ENCODE measurements around the gene PRAME.
"Not testable (repeated sequence)": the region's sequence is repeated elsewhere in the genome, so short reads cannot be mapped to it uniquely, and the experiment has no call there.

The PRAME gene

DNA sequence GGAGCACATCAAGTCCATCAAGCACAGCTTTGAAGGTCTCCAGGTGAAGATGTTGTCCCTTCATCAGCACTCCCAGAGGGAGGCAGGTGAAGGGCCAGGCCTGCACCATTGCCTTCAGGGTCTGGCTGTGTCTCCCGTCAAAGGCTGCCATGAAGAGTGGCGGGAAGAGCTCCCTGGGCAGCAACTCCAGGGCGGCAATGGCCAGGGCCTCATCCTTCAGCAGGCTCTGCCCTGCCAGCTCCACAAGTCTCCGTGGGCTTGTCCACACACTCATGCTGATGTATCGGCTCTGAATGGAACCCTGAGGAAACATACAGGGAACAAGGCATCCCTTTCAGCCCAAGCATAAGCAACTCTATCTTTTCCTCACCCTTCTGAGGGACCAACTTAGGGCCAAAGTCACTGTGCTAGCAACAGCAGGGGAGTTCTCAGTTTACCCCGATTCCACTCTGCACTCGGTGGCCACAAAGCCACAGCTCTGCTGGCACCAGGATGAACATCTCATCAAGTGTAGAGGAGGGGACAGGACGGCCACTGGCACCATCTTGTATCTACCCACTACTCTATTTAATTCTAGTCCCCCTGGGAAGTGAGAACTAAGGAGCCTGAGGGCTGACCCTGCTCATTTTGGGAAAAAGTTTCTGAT lies 8.2 kb downstream of the PRAME start:
- no peak for DNase-seq

DNA sequence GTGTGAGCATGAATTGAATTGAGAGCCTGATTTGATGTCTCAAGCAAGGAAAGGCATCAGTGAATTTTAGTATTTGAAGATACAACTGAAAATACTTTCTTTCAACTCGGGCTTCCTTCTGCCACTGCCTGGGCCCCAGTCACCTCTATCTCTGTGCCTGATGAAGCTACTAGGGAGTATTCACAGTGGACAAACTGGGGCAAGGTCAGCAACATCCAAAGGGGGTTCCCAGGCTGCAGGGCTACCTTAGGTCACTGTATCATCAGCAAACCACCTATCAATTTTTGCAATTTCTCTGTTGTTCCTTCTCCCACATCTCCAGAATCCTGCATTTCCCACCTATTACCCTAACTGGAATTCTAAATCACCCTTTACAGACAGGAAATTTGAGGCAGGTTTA lies 10.2 kb downstream of the PRAME start:
- no peak for DNase-seq

DNA sequence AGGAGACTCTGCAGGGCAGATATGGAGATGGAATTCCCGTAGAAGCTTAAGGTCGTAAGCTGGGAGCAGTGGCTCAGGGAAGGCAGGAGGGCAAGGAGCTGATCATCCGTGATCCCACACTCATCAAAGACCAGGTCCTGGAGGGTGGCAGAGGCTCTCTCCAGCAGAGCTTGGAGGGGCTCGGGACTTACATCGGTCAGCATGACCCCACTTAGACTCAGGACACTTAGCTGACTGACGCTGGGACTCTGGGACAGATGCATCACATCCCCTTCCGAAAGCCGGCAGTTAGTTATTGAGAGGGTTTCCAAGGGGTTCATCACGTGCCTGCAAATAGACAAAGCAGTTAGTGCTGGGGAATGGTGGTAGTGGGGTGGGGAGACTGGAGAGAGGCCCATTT lies 10.7 kb downstream of the PRAME start:
- DNase-seq: no peak

DNA sequence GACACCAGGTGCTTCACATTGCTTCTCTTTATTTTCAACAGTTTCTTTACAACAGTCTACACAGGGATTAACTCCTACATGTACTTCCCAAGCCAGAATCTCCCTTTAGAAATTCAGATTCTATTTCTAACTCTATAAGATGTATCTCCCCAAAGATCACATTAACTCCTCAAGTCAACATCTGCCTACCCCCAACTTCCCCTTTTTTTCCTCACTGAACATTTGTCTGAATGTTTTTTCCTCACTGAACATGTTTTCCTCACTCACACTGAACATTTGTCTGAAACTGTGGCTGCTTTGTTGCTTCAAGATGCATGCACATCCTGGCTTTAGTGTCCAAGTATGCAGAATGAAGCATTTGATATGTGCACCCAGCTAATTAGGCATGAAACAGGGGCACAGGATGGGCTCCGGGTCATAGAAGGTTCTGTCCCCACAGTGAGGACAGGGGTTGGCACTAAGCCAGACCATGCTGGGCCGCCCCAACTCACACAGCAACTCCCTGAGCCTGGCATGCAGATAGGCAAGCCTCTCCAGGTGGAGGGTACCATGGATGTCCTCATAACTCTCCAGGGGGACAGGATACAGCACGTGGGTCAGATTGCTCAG lies 11.3 kb downstream of the PRAME start:
- DNase-seq: no peak

DNA sequence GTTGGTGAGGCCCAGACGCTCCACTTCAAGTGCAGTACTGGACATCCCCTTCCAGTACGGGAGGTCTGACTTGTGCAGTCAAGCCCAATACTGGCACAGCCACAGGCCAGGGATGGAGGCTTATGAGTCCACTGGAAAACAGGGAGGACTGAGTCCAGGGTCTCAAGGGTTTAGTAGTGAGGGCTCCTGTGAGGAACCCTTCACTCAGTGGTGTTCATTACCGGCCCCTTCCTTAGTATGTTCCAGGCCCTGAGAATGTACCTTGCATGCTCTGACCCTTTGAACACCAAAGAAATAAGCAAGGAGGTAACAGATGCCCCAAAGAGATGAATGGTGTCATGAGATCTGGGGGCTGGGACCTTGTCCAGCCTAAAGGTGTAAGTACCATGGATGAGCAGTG lies 11.8 kb downstream of the PRAME start:
- DNase-seq: no peak

DNA sequence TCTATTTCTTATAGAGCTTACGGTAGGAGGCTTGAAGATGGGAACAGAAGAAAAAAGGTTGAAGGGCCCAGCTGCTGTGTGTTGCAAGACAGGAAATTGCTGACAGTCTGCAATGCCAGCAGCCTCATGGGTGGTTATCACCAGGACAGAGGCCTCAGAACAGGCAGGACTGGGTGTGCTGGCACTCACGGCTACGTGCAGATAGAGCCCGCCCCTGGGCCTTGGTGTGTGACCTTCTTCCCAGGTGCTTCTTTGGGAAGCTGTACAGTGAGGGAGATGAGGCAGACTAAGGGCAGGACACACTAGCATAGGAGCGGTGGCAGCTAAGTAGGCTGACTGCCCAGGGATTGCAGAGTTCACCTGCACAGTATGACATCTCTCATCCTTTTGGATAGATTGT lies 12.6 kb downstream of the PRAME start:
- DNase-seq: no peak

DNA sequence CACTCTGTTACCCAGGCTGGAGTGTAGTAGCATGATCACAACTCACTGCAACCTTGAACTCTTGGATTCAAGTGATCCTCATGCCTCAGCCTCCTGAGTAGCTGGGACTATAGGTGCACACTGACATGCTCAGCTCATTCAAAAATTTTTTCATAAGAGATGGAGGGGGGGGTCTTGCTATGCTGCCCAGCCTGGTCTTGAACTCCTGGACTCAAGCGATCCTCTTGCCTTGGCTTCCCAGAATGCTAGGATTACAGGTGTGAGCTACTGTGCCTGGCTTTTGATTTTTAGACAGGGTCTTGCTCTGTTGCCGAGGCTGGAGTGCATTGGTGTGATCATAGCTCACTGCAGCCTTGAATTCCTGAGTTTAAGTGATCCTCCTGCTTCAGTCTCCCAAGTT lies 14.0 kb downstream of the PRAME start:
- DNase-seq: no peak

DNA sequence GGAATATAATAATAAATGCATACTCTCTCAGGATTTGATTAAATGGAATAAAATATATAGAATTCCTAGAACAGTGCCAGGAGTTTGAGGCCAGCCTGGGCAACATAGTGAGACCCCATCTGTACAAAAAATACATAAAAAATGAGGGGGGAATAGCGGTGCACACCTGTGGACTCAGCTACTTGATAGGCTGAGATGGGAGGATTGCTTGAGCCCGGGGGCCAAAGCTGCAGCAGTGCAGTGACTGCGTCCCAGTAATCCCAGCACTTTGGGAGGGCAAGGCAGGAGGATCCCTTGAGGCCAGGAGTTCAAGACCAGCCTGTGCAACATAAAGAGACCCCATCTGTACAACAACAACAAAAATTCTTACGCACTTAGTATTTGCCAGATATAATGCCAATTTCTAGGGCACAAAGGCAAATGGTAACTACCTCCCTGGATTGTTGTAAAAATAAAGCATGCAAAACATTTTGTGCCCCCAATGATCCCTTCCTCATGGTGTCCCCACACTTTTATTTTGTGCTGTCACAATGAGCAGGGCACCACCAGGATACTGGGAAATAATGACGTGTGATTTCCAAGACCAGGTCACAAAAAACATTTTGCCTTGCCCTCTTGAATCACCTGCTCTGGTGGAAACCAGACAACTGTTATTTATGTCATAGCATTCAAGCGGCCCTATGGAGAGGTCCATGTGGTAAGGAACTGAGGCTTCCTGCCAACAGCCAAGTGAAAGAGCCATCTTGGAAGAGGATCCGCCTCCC lies 20.7 kb downstream of the PRAME start:
- DNase-seq: no peak

DNA sequence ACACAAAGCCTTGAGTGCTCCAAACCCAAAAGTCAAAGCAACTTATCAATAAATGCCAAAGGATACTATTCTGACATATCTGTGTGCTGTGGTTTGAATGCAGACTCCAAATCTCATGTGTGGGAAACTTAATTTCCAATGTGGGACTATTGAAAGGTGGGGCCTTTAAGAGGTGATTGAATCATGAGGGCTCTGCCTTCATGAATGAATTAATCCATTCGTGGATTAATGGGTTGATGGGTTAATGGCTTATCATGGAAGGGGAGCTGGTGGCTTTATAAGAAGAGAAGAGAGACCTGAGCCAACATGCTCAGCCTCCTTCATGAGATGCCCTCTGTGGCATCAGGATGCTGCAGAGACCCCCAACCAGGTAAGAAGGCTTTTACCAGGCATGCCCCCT lies 22.1 kb downstream of the PRAME start:
- no peak for DNase-seq

DNA sequence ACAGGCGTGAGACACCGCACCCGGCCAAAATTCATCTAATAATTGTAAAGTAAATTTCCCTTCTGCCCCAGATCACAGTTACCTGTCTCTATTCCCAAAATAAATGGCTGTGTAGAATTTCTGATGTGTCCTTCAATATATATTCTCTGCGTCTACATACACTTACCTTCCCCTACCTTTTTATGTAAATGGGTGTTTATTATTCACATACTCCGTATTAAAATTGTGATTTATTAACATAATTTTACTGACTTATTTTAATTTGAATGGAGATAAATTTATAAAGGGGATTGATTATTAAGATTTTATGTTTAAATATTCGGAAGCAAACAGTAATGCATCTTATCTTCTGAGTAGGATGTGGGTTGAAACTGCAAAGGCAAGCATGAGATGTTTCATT lies 22.6 kb downstream of the PRAME start:
- no peak for DNase-seq

DNA sequence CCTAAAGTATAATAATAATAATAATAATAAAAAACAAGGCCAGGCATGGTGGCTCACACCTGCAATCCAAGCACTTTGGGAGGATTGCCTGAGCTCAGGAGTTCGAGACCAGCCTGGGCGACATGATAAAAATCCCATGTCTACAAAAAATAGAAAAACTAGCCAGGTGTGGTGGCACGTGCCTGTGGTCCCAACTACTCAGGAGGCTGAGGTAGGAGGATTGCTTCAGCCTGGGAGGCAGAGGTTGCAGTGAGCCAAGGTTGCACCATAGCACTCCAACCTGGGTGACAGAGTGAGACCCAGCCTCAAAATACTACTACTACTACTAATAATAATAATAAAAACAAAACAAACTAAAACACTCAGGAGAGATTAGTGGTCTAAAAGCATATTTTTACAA lies 23.4 kb downstream of the PRAME start:
- DNase-seq: no peak

DNA sequence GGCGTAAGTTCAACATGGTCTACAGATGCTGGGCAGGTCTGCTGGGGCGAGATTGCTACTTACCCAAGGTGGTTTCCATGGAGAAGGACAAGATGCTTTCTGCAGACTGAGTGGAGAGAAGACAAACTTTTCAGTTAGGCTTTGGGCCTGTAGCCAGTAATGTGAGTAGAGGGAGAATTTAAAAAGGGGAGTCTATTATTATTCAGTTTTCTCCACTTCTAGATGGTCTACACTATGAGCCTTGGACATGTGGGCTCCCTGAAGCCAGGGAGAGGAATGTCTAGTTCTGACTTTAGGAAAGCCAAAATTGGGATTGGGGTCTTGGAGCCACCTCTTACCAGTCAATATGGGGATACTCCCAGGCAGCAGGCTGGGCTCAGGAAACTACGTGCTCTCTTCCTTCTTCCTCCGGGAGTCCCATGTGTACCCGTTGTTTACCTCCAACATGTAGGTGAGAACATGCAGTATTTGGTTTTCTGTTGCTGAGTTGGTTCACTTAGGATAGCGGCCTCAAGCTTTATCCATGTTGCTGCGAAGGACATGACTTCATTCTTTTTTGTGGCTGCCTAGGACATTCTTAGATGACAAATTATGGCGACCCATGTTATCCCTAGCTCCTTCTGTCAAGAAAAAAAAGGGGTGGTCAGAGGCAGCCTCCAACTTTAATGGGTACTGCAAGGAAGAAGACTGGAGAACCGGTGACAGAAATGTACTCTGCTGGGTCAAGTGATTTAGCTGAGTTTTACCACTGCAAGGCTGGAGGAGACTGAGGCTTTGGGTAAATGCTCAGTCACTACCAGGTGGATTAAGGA lies 24.3 kb downstream of the PRAME start:
- no peak for DNase-seq

DNA sequence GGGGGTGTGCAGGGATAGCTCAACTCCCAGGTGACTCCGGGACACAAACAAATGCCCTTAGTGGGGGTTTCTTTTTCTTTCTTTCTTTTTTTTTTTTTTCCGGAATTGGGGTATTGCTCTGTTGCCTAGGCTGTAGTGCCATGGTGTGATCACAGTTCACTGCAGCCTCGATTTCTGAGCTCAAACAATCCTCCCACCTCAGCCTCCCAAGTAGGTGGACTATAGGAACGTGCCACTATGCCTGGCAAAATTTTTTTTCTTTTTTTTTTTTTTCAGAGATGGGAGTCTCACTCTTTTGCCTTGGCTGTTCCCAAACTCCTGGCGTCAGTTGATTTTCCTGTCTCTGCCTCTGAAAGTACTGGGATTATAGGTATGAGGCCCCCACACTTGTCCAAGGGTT lies 25.2 kb downstream of the PRAME start:
- no peak for DNase-seq

DNA sequence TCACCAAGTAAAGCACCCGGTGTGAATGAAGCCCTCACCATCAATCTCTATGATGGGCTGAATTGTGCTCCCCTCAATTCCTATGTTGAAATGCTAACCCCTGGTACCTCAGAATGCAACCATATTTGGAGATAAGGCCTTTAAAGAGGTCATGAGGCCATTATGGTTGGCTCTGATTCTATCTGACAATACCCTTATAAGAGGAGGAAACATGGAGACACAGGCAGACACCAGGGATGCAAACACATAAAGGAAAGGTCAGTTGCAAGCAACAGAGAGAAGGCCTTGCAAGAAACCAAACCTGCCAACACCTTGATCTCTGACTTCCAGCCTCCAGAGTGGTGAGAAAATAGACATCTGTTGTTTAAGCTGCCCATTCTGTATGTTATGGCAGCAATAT lies 25.6 kb downstream of the PRAME start:
- no peak for DNase-seq

DNA sequence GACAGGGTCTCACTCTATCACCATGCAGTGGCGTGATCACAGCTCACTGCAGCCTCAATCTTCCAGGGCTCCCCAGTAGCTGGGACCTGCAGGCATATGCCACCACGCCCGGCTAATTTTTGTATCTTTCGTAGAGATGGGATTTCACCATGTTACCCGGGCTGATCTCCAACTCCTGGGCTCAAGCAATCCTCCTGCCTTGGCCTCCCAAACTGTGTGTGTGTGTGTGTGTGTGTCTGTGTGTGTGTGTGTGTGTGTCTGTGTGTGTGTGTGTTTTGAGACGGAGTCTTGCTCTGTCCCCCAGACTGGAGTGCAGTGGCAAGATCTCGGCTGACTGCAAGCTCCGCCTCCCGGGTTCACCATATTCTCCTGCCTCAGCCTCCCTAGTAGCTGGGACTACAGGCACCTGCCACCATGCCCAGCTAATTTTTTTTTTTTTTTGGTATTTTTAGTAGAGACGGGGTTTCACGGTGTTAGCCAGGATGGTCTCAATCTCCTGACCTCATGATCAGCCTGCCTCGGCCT lies 26.5 kb downstream of the PRAME start:
- DNase-seq: not testable (repeated sequence)

DNA sequence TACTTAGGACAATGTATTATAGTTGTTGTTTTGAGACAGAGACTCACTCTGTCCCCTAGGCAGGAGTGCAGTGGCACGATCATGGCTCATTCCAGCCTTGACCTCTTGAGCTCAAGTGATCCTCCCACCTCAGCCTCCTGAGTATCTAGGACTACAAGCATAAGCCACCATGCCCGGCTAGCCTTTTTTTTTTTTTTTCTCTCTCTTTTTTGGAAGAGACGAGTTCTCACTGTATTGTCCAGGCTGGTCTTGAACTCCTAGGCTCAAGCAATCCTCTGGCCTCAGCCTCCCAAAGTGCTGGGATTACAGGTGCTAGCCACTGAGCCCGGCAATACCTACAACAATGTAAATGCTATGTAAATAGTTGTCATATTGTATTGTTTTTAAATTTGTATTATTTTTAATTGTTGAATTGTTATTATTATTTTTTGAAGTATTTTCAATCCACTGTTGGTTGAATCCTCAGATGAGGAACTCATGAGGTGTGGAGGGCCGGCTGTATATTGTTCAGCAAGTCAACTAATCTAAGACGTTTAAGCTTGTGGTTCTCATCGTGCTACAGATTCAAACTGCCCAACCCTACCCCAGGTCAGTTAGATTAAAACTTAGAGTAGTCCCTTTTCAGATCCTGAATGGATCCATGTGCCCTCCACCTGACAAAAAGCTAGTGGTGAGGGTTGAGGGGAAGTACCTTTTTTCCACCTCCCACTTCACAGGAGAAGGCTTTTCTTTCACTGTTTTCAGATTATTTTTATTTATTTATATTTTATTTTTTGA lies 27.1 kb downstream of the PRAME start:
- DNase-seq: no peak

DNA sequence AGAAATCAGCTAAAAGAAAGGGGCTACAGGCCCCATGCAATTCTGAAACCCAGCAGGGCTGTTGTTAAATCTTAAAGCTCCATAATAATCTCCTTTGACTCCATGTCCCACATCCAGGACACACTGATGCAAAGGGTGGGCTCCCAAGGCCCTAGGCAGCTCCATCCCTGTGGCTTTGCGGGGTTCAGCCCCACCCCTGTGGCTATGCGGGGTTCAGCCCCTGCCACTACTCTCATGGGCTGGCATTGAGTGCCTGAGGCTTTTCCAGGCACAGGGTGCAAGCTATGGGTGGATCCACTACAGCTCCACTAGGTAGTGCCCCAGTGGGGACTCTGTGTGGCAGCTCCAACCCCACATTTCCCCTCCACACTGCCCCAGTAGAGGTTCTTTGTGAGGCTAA lies 30.3 kb downstream of the PRAME start:
- no peak for DNase-seq

DNA sequence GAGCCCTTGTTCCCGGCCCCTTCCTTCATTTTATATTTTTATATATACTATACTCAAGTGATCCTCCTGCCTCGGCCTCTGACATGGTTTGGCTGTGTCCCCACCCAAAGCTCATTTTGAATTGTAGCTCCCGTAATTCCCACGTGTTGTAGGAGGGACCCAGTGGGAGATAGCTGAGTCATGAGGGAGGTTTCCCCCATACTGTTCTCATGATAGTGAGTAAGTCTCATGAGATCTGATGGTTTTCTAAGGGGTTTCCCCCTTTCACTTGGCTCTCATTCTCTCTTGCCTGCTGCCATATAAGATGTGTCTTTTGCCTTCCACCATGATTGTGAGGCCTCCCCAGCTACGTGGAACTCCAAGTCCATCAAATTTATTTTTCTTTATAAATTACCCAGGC lies 31.8 kb downstream of the PRAME start:
- DNase-seq: no peak

DNA sequence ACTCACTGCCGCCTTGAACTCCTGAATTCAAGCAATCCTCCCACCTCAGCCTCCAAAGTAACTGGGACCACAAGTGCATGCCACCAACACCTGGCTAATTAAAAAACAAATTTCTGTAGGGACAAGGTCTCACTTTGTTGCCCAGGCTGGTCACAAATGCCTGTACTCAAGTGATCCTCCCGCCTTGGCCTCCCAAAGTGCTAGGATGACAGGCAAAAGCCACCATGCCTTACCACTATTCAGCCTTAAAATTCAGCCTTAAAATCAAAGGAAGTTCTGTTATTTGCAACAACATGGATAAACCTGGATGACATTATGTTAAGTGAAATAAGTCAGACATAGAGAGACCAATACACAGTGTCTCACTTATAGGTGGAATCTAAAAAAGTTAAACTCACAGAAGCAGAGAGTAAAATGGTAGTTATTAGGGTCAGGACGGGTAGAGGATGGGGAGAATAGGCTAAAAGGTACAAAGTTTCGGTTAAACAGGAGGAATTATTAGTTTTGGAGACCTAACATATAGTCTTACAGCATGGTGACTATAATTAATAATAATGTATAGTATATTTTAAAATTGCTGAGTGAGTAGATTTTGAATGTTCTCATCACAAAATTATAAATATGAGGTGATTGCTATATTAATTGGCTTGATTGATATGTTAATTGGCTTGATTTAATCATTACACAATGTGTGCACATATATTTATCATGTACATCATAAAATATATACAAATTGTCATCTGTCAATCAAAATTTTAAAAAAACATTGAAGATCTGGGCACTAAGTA lies 32.7 kb downstream of the PRAME start:
- DNase-seq: no peak

DNA sequence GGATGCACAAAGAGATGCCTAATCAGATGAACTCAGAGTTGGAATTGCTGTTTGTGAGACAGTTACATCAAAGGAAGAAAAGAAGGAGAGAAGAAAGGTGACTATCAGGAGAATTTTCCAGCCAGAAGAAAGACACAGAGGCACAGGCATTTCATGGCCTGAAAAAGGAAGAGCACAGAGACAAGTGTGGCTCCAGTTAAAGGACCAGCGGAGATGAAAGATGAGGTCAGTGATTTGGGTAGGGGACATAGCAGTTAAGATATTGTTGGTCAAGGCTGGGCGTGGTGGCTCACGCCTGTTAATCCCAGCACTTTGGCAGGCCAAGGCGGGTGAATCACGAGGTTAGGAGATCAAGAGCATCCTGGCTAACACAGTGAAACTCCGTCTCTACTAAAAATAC lies 35.6 kb downstream of the PRAME start:
- DNase-seq: no peak

DNA sequence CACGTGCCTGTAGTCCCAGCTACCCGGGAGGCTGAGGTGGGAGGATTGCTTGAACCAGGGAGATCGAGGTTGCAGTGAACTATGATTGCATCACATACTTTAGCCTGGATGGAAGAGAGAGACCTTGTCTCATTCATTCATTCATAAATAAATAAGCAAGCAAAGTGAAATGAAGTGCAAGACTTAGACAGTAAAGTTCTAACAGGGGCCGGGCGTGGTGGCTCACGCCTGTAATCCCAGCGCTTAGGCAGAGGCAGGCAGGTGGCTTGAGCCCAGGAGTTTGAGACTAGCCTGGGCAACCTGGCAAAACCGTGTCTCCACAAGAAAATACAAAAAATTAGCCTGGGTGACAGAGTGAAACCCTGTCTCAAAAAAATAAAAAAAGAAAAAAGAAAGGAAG lies 37.4 kb downstream of the PRAME start:
- no peak for DNase-seq

All from NCI-H69 (cell line).